ENCODE data around the gene S100A4.
A peak's percentile ranks its signal among the peaks of the same experiment; 100 is the strongest.

The S100A4 gene

GRCh38 chr1:153561466-153561985 is 15.9 kb upstream of the S100A4 start:
- no peak for TF ChIP-seq CTCF (IDR thresholded peaks at IDR 0.05; ENCODE audit: insufficient read depth, low read depth, low read length, missing control alignments)
- peak; percentile 76 for DNase-seq (ENCODE audit: low read depth)
- H3K4me3 ChIP-seq (ENCODE audit: low read length), result peak overlapping the region; percentile 96

GRCh38 chr1:153560771-153561465 is 15.3 kb upstream of the S100A4 start:
- peak; percentile 71 for DNase-seq (ENCODE audit: low read depth)
- TF ChIP-seq CTCF (IDR thresholded peaks at IDR 0.05; ENCODE audit: insufficient read depth, low read depth, low read length, missing control alignments), result no peak
- peak overlapping the region; percentile 3 for H3K4me3 ChIP-seq (ENCODE audit: low read length)

- DNase-seq (ENCODE audit: low read depth), result peak; percentile 76
- H3K4me3 ChIP-seq (ENCODE audit: low read length), result no peak overlapping the region
- TF ChIP-seq CTCF (IDR thresholded peaks at IDR 0.05; ENCODE audit: insufficient read depth, low read depth, low read length, missing control alignments), result no peak
These were observed 14.6 kb upstream of the S100A4 start for GRCh38 chr1:153560241-153560640.

GRCh38 chr1:153557877-153558276 is 12.3 kb upstream of the S100A4 start:
- TF ChIP-seq CTCF (IDR thresholded peaks at IDR 0.05; ENCODE audit: insufficient read depth, low read depth, low read length, missing control alignments), result no peak
- peak; percentile 52 for DNase-seq (ENCODE audit: low read depth)
- H3K4me3 ChIP-seq (ENCODE audit: low read length), result no peak overlapping the region

GRCh38 chr1:153556348-153556747 is 10.7 kb upstream of the S100A4 start:
- H3K4me3 ChIP-seq (ENCODE audit: low read length), result no peak overlapping the region
- TF ChIP-seq CTCF (IDR thresholded peaks at IDR 0.05; ENCODE audit: insufficient read depth, low read depth, low read length, missing control alignments), result no peak
- peak; percentile 14 for DNase-seq (ENCODE audit: low read depth)

- DNase-seq (ENCODE audit: low read depth), result peak; percentile 28
- H3K4me3 ChIP-seq (ENCODE audit: low read length), result no peak overlapping the region
- TF ChIP-seq CTCF (IDR thresholded peaks at IDR 0.05; ENCODE audit: insufficient read depth, low read depth, low read length, missing control alignments), result no peak
These were observed 8.4 kb upstream of the S100A4 start for GRCh38 chr1:153553830-153554541.

Measured in epithelial cell of esophagus (primary cell).